Thyroid gland (tissue), 4 donors: ENCODE results near the gene PTPRN2.

ENCODE experiments used
- CTCF ChIP-seq, 6 experiments: fragments of 200-600 bp in 3 of 6; fragments of 450-650 bp in 3 of 6; sonication (generic) in 3 of 6; IDR thresholded peaks; one replicate each; pipeline ENCODE4 v1.5.1; 2016 to 2019; ENCODE audit warnings: antibody characterized with exemption in 6 of 6, mild to moderate bottlenecking in 2 of 6, inconsistent platforms in 1 of 6, moderate library complexity in 1 of 6
- POLR2A ChIP-seq, 2 donors: fragments of 450-650 bp; IDR thresholded peaks; one replicate each; pipeline ENCODE4 v1.6.1; 2017; ENCODE audit warnings: antibody characterized with exemption in 2 of 2, mild to moderate bottlenecking in 2 of 2, moderate library complexity in 1 of 2

- TF ChIP-seq CTCF (IDR thresholded peaks at IDR 0.05) (no peak), POLR2A (IDR thresholded peaks at IDR 0.05) (no peak)
These were observed 4.5 kb downstream of the PTPRN2 start for GRCh38 chr7:158583143-158583542.
